Mononuclear cell (primary cell): ENCODE results near the gene POLR2B. TPM values are rescaled to one million over a fixed set of nuclear protein-coding genes. Genes with fewer than 3 reads are reported as not detected.
A peak's percentile ranks its signal among the peaks of the same experiment; 100 is the strongest.
"Not testable (repeated sequence)": the region's sequence is repeated elsewhere in the genome, so short reads cannot be mapped to it uniquely, and the experiment has no call there.

Experiments
- H3K27me3 ChIP-seq: 2 replicates; pipeline ENCODE4 v1.6.0; 2011; ENCODE audit warnings: low read length, control low read depth; ENCODE audit not compliant: insufficient read depth
- H3K4me1 ChIP-seq: 2 replicates; pipeline ENCODE4 v1.5.1; 2011; ENCODE audit warnings: mild to moderate bottlenecking, low read length, control low read depth; ENCODE audit not compliant: insufficient read depth
- H3K4me3 ChIP-seq: 2 replicates; pipeline ENCODE4 v1.5.1; 2011; ENCODE audit warnings: mild to moderate bottlenecking, low read length, moderate library complexity
- H3K9me3 ChIP-seq: 2 replicates; pipeline ENCODE4 v1.5.1; 2011; ENCODE audit warnings: low read depth, mild to moderate bottlenecking, control low read depth, low read length
- total RNA-seq: library from RNA; depleted of rRNA; stranded (reverse); fragments of >200 nt; gene quantifications from one replicate; pipeline ENCODE4 v1.2.3, GENCODE V29; 2012

The POLR2B gene
- total RNA-seq = 70.5 TPM

DNA sequence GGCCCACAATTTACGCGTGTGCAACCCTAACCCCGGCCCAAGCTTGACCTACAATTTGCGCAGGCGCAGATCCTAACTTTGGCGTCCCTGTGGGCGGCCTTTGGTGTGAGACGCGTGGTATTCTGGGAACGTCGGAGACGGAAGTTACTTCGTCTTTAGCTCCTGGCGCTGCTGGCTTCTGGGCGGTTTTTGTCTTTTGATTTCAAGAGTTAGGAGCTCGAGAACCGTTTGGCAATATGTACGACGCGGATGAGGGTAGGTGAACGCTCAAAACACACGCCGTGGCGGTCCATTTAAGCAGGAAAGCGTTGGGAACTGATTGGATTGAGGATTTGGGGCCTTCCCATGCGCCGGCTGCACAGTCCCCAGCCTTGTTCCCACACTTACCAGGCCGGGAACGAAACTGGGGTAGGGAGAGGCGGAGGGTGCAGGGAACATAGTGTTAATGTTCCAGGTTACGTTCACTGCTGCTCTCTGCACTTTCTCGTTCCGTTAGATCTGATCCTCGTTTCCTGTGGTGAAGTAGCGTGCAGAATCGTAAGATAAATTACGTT, at the start of gene POLR2B:
Gene POLR2B (plus strand): TSS at position 147 of the 554 bp plus-strand sequence. CDS start 90 bp downstream, at position 237.
- peaks cover 67% of the 10 kb centered on the region for H3K4me1 ChIP-seq

DNA sequence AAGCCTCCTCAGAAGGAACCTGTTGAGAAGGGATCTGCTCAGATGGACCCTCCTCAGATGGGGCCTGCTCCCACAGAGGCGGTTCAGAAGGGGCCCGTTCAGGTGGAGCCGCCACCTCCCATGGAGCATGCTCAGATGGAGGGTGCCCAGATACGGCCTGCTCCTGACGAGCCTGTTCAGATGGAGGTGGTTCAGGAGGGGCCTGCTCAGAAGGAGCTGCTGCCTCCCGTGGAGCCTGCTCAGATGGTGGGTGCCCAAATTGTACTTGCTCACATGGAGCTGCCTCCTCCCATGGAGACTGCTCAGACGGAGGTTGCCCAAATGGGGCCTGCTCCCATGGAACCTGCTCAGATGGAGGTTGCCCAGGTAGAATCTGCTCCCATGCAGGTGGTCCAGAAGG, 48.1 kb upstream of the POLR2B start:
- no peaks in the 10 kb centered on the region for H3K9me3 ChIP-seq
- no peak overlapping the region for H3K4me3 ChIP-seq
- H3K4me1 ChIP-seq = no peaks in the 10 kb centered on the region
- H3K27me3 ChIP-seq = no peaks in the 10 kb centered on the region

More for the DNA sequence above, at the start of gene POLR2B:
- Histone ChIP-seq H3K9me3 (no peaks in the 10 kb centered on the region), H3K27me3 (no peaks in the 10 kb centered on the region), H3K4me3 (peak within 1 kb of the TSS; percentile 92)

- H3K4me3 ChIP-seq = no peak overlapping the region
- no peaks in the 10 kb centered on the region for H3K9me3 ChIP-seq
- H3K27me3 ChIP-seq = no peaks in the 10 kb centered on the region
- H3K4me1 ChIP-seq = no peaks in the 10 kb centered on the region
Measured at GRCh38 chr4:56931924-56932323, 46.8 kb upstream of the POLR2B start.

DNA sequence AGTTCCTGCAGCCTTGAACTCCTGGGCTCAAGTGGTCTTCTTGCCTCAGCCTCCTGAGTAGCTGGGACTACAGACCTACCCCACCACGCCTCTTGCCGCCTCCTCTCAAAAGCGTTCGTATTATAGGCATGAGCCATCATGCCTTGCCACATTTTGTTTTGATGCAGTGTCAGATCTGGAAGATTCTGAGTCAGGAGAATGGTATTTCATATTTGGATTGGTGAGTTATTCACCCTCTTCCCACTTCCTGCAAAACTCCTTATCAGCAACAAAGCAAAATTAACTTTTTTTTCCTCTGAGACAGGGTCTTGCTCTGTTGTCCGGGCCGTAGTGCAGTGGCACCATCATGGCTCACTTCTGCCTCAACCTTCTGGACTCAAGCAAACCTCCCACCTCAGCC, 41.4 kb upstream of the POLR2B start:
- Histone ChIP-seq H3K4me3 (no peak overlapping the region), H3K4me1 (no peaks in the 10 kb centered on the region), H3K27me3 (no peaks in the 10 kb centered on the region), H3K9me3 (no peaks in the 10 kb centered on the region)

DNA sequence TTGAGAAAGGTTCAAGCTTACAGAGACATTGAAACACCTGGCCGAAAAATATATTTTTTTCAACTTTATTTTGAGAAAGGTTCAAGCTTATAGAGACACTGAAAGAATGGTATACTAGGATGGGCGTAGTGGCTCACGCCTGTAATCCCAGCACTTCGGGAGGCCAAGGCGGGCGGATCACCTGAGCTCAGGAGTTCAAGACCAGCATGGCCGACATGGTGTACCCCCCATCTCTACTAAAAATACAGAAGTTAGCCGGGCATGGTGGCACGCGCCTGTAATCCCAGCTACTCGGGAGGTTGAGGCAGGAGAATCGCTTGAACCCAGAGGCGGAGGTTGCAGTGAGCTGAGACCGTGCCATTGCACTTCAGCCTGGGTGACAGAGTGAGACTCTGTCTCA, 38.9 kb upstream of the POLR2B start:
- not testable (repeated sequence) for H3K4me1 ChIP-seq, H3K4me3 ChIP-seq, H3K9me3 ChIP-seq, H3K27me3 ChIP-seq

GRCh38 chr4:56940403-56940802, 38.3 kb upstream of the POLR2B start:
- no peaks in the 10 kb centered on the region for H3K4me1 ChIP-seq
- H3K27me3 ChIP-seq = no peaks in the 10 kb centered on the region
- no peaks in the 10 kb centered on the region for H3K9me3 ChIP-seq
- H3K4me3 ChIP-seq = no peak overlapping the region

DNA sequence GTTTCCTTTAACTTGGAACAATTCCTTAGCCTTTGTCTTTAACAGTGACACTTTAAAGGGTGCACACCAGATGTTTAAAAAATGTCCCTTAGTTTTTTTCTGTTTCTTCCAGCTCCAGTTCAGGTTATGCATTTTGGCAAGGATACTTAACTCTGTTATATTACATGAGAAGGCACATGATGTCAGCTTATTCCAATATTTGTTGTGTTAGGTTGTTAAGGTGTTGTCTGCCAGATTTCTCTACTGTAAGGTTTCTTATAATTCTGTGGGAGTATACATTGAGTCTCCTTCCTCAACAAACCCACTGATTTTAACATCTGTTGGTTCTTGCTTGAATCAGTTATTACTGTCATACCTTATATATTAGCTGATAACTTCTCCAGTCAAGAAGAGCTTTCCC, 37.7 kb upstream of the POLR2B start:
- Histone ChIP-seq H3K4me1 (no peaks in the 10 kb centered on the region), H3K9me3 (no peaks in the 10 kb centered on the region), H3K4me3 (no peak overlapping the region), H3K27me3 (no peaks in the 10 kb centered on the region)

DNA sequence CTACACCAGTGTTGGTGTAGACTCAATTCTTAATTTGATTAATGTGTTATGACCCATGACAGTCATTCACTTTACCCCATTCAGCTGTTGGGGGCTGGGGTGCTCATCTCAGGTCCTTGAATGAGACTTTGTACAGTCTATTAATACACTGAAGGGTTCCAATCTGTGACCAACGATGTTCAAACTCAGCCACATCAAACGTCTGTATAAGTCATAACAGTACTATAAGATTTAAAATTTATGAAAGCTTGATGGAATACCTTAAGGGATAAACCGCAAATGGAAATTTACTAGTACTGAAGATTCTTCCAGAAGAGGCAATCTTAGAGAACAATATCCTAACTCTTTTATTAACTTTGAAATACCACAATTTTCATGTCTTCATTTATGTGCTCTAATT, 37.3 kb upstream of the POLR2B start:
- Histone ChIP-seq H3K4me1 (no peaks in the 10 kb centered on the region), H3K27me3 (no peaks in the 10 kb centered on the region), H3K4me3 (no peak overlapping the region), H3K9me3 (no peaks in the 10 kb centered on the region)

GRCh38 chr4:56953680-56954520, 24.8 kb upstream of the POLR2B start:
- Histone ChIP-seq H3K27me3 (no peaks in the 10 kb centered on the region), H3K9me3 (no peaks in the 10 kb centered on the region), H3K4me3 (no peak overlapping the region), H3K4me1 (peaks cover 3% of the 10 kb centered on the region)

DNA sequence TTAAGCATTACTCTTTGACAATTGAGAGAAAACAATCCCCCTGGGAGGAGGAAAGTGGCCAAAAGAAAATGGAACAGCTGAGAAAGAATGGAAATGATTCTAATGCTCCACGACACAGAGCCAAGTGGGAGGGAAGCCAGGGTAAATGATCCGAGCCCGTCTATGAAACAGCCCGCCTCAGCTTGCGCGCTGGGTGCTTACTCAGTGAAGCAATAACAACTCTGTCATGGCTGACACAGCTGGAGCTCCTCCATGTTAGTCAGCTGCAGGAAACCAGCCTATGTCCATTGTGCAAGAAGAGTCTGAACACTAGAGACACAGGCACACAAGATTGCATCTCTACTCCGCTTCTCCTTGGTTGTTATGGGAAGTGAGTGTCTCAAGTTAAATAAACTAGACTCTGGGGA, 20.6 kb upstream of the POLR2B start:
- no peak overlapping the region for H3K4me3 ChIP-seq
- no peaks in the 10 kb centered on the region for H3K9me3 ChIP-seq
- no peaks in the 10 kb centered on the region for H3K27me3 ChIP-seq
- H3K4me1 ChIP-seq = peaks cover 6% of the 10 kb centered on the region

GRCh38 chr4:56959100-56959499, 19.6 kb upstream of the POLR2B start:
- no peaks in the 10 kb centered on the region for H3K9me3 ChIP-seq
- peaks cover 6% of the 10 kb centered on the region for H3K4me1 ChIP-seq
- H3K4me3 ChIP-seq = no peak overlapping the region
- no peaks in the 10 kb centered on the region for H3K27me3 ChIP-seq

- Histone ChIP-seq H3K4me3 (no peak overlapping the region), H3K4me1 (peaks cover 6% of the 10 kb centered on the region), H3K27me3 (no peaks in the 10 kb centered on the region), H3K9me3 (no peaks in the 10 kb centered on the region)
Measured at GRCh38 chr4:56961107-56961500, 17.6 kb upstream of the POLR2B start.

DNA sequence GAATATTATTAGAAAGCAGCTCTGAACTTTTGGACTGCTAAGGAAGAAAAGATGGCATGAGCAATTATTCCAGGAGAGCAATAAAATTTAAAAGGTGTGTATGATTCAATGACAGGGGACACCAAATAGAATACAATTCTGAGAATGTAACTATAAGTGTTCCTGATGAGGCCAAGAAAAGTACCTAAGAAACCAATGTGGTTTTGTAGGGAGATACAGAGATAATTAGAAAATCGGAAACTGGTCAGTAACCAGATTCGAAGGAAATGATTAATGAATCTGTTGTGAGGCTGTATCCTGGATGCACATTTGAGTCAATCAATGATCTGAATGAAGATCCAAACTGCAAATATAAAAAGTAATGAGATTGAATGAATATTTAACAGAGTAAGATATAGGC, 7.3 kb upstream of the POLR2B start:
- H3K4me3 ChIP-seq = no peak overlapping the region
- H3K27me3 ChIP-seq = no peaks in the 10 kb centered on the region
- peaks cover 6% of the 10 kb centered on the region for H3K9me3 ChIP-seq
- H3K4me1 ChIP-seq = peaks cover 23% of the 10 kb centered on the region

GRCh38 chr4:56972389-56972788, 6.3 kb upstream of the POLR2B start:
- H3K4me3 ChIP-seq = no peak overlapping the region
- no peaks in the 10 kb centered on the region for H3K27me3 ChIP-seq
- H3K4me1 ChIP-seq = peaks cover 27% of the 10 kb centered on the region
- peaks cover 6% of the 10 kb centered on the region for H3K9me3 ChIP-seq

DNA sequence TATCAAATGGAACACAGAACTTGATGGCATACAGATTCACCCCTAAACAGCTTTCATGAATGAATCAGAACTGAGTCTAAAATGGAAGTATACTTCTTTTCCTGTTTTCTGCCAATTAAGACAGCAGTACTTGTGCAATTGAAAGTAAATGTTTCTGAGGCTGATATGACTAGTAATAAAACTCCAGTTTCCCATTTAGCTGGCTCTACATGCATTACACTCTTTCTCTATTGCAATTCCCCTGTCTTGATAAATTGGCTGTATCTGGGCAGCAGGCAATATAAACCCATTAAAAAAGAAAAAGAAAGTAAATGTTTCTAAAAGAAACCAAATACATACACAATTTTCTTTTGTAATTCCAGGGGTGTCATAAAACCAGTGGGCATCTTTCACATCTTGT, 5.9 kb upstream of the POLR2B start:
- peaks cover 6% of the 10 kb centered on the region for H3K9me3 ChIP-seq
- no peaks in the 10 kb centered on the region for H3K27me3 ChIP-seq
- H3K4me3 ChIP-seq = no peak overlapping the region
- H3K4me1 ChIP-seq = peaks cover 27% of the 10 kb centered on the region

GRCh38 chr4:56973336-56973735, 5.4 kb upstream of the POLR2B start:
- peaks cover 27% of the 10 kb centered on the region for H3K4me1 ChIP-seq
- H3K27me3 ChIP-seq = no peaks in the 10 kb centered on the region
- peaks cover 6% of the 10 kb centered on the region for H3K9me3 ChIP-seq
- no peak overlapping the region for H3K4me3 ChIP-seq
